GM12864 (cell line): Measurements from ENCODE around the gene TNN.

ENCODE experiments used
- DNase-seq: peaks from one replicate; pipeline ENCODE4 v3.0.0-alpha.2; 2011; ENCODE audit warnings: low read depth
- H3K4me3 ChIP-seq: 2 replicates; pipeline ENCODE4 v1.5.1; 2011; ENCODE audit warnings: mild to moderate bottlenecking, low read depth, low read length, control low read depth
- CTCF ChIP-seq: IDR thresholded peaks from 2 replicates; pipeline ENCODE4 v1.5.1; 2011; ENCODE audit warnings: low read depth, mild to moderate bottlenecking, moderate library complexity, low read length, control low read depth, inconsistent platforms; ENCODE audit errors: missing control alignments

Gene TNN

DNA sequence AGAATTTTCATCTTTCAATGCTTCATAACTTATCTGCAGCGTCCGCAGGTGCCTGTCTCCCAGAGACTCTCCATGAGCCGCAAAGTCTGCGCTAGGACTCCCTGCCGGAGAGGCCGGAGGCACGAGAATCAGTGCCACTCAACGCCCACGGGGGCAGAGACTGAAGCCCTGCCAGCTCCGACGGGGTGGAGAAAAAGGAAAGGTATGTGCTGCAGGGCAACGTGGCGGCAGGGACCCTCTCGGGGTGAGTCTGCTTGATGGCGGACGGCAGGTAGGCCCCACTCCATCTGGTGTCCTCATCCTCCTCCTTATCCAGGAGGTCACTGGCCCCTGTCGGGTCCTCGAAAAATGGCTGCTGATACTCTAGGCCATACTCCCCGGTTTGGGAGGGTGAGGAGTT is 22.5 kb upstream of the TNN start:
- no peak for DNase-seq
- no peak overlapping the region for H3K4me3 ChIP-seq
- TF ChIP-seq CTCF: no peak

GRCh38 chr1:175045519-175045918 is 22.1 kb upstream of the TNN start:
- no peak for DNase-seq
- no peak for TF ChIP-seq CTCF
- H3K4me3 ChIP-seq: no peak overlapping the region

DNA sequence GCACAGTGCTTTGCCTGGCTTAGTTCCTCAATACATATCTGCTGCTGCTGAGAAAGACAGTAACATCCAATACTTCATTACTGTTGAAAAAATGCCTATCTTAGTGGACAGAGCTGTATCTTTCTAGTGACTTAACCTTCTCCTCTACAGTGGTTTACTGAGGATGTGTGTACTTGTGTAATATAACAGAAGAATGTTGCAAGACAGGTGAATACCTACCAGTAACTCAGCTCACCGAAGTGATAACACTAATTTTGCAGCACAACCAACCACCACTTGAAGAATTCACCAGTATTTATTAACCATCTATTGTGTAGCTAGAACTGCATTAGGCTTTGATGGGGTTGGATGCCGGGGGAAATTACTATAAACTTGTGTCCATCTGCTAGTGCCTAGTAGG is 16.6 kb upstream of the TNN start:
- no peak for TF ChIP-seq CTCF
- H3K4me3 ChIP-seq: no peak overlapping the region
- DNase-seq: no peak

DNA sequence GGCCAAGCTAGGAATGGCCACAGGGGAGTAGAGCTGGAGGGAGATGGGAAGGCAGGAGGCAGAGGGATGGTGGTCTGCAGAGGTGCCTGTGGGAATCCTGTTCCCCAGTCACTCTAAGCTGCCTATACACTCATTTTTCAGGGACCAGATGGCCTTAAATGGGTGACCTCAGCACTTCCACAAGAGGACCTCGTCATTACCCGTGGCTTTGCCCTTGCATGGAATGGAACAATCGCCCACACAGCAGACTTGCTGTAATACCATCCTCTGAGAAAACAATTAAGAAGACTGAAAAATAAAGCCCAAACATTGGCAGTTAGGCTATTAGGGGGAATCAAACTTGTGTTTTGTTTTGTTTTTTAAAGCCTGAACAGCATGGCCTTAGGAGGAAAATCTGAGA is 12.9 kb upstream of the TNN start:
- no peak overlapping the region for H3K4me3 ChIP-seq
- TF ChIP-seq CTCF: no peak
- no peak for DNase-seq

DNA sequence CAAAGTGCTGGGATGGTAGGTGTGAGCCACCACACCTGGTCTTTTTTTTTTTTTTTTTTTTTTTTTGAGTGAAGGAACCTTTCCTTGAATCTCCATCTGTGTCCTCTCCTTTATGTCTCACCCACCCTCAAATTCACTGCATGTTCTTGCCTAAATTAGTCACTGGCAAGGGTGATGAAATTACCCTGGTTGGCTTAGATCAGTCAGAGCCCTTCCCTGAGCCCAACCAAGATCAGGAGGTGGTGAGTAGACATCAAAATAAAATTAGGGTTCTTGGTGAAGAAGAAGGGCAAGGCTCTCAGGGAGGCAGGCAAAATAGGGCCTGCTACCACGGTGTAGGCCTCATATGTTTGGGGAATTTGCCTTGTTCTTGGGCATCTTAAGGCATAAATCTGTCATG is 5.3 kb upstream of the TNN start:
- TF ChIP-seq CTCF: no peak
- DNase-seq: no peak
- H3K4me3 ChIP-seq: no peak overlapping the region

DNA sequence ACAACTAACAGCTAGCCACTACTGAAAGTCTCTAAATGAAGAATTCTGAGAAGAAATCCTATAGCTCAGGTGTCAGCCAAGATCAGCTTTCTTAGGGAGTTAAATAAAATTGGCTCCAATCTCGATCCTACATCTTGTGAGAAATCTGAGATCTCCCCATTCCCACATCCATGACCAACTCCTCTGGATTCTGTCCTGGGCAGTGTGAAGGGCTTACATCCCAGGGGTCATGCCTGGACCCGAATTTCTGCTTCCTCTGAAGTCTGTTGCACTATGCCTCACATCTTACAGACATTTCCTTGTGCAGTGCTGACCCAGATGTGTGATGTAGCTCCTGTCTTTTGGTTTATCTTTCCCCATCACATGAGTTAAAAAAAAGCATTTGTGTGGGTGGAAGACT is 4.8 kb upstream of the TNN start:
- no peak for TF ChIP-seq CTCF
- DNase-seq: no peak
- no peak overlapping the region for H3K4me3 ChIP-seq

GRCh38 chr1:175070818-175071217 is 3.2 kb downstream of the TNN start:
- TF ChIP-seq CTCF: no peak
- H3K4me3 ChIP-seq: no peak overlapping the region
- no peak for DNase-seq
